PC-9 (cell line): ENCODE results near the gene E2F6. TPM values are rescaled to one million over a fixed set of nuclear protein-coding genes. Genes with fewer than 3 reads are reported as not detected.

Source experiments
- Bru-seq: library from RNA; stranded (reverse); fragments of 400-500 nt; gene quantifications from one replicate; lab custom pipeline; 2021; lab: Mats Ljungman, UMichigan
- BruChase-seq, 2 experiments: library from RNA; stranded (reverse); fragments of 400-500 nt; gene quantifications; one replicate each; lab custom pipeline; 2021; lab: Mats Ljungman, UMichigan
- BruUV-seq: library from RNA; stranded (reverse); fragments of 400-500 nt; replicated peaks from 2 replicates; lab custom pipeline; 2021; lab: Mats Ljungman, UMichigan
- CTCF ChIA-PET: fragments of 300-600 bp; sonication (Branson Sonifier 250); formaldehyde crosslinking; loops from one replicate; lab custom pipeline; 2022; ENCODE audit warnings: antibody characterized with exemption; lab: Charles Lee
- POLR2A ChIA-PET: fragments of 300-600 bp; sonication (Branson Sonifier 250); formaldehyde crosslinking; loops from one replicate; lab custom pipeline; 2022; ENCODE audit warnings: antibody characterized with exemption; ENCODE audit not compliant: unreplicated experiment; lab: Charles Lee
- DNase-seq, 2 experiments: peaks; one replicate each; pipeline versions ENCODE4 v3.0.0 to v3.0.0-alpha.2; 2015 to 2022; ENCODE audit warnings: mixed read lengths in 1 of 2
- H2AFZ ChIP-seq: fragments of 200-600 bp; sonication (generic); 2 replicates; pipeline ENCODE4 v1.8.1; 2017; ENCODE audit warnings: antibody characterized with exemption
- H3F3A ChIP-seq: fragments of 200-600 bp; sonication (generic); 2 replicates; pipeline ENCODE4 v1.8.1; 2017; ENCODE audit warnings: antibody characterized with exemption, mild to moderate bottlenecking, low read depth; ENCODE audit not compliant: insufficient read depth
- H3K27ac ChIP-seq: fragments of 200-600 bp; sonication (generic); 2 replicates; pipeline ENCODE4 v1.6.1; 2016; ENCODE audit warnings: mixed run types
- H3K27me3 ChIP-seq: fragments of 200-600 bp; sonication (generic); 2 replicates; pipeline ENCODE4 v1.6.1; 2016; ENCODE audit warnings: low read depth, mixed run types; ENCODE audit not compliant: insufficient read depth
- H3K36me3 ChIP-seq: fragments of 200-600 bp; sonication (generic); 2 replicates; pipeline ENCODE4 v1.6.1; 2016; ENCODE audit warnings: low read depth, mixed run types
- H3K4me1 ChIP-seq: fragments of 200-600 bp; sonication (generic); replicated peaks from 2 replicates; pipeline ENCODE4 v1.6.1; 2016; ENCODE audit warnings: mixed run types; ENCODE audit not compliant: insufficient read depth
- H3K4me2 ChIP-seq: fragments of 200-600 bp; sonication (generic); 2 replicates; pipeline ENCODE4 v1.6.1; 2017; ENCODE audit warnings: mixed run types
- H3K4me3 ChIP-seq: fragments of 200-600 bp; sonication (generic); 2 replicates; pipeline ENCODE4 v1.6.1; 2016; ENCODE audit warnings: mixed run types
- H3K79me2 ChIP-seq: fragments of 200-600 bp; sonication (generic); 2 replicates; pipeline ENCODE4 v1.6.1; 2017; ENCODE audit warnings: low read depth, mixed run types
- H3K9me2 ChIP-seq: fragments of 200-600 bp; sonication (generic); 2 replicates; pipeline ENCODE4 v1.8.1; 2017; ENCODE audit warnings: mild to moderate bottlenecking; ENCODE audit not compliant: insufficient read depth
- H3K9me3 ChIP-seq: fragments of 200-600 bp; sonication (generic); 2 replicates; pipeline ENCODE4 v1.8.1; 2016; ENCODE audit warnings: low read depth; ENCODE audit not compliant: insufficient read depth
- H4K20me1 ChIP-seq: fragments of 200-600 bp; sonication (generic); 2 replicates; pipeline ENCODE4 v1.8.1; 2017; ENCODE audit not compliant: insufficient read depth
- CTCF ChIP-seq: fragments of 200-600 bp; sonication (generic); conservative IDR thresholded peaks from 2 replicates; pipeline ENCODE4 v1.6.1; 2017; ENCODE audit warnings: mixed run types, antibody characterized with exemption, mild to moderate bottlenecking, moderate library complexity
- EZH2 ChIP-seq: fragments of 200-600 bp; sonication (generic); IDR thresholded peaks from 2 replicates; pipeline ENCODE4 v1.8.0; 2017; ENCODE audit warnings: antibody characterized with exemption, low read depth
- intact Hi-C: fragments of 100-400 bp; cut with micrococcal nuclease; formaldehyde crosslinking; loops from one replicate; pipeline ENCODE4 v1.10.0; 2022; ENCODE audit not compliant: unreplicated experiment
- long read RNA-seq: library from polyadenylated mRNA; stranded (forward); transcript quantifications from one replicate; pipeline ENCODE4 v2.0.0, GENCODE V29; 2022
- total RNA-seq: library from RNA; stranded (reverse); gene quantifications from 2 replicates; pipeline ENCODE4 v1.2.3, GENCODE V29; 2021

Gene E2F6
- total RNA-seq = 13.4 and 15.2 TPM in 2 replicates
- percentile 92 among the genes with signal in this experiment for Bru-seq, nascent RNA
- BruChase-seq, experiment 1, labeled RNA remaining after a 2-hour chase = percentile 86 among the genes with signal in this experiment
- BruChase-seq, experiment 2, labeled RNA remaining after a 6-hour chase = percentile 77 among the genes with signal in this experiment
- long read RNA-seq, transcript E2F6-202 (7 exons, 3,218 nt) = major isoform, 6 of 19 reads
- long read RNA-seq, partial matches to known transcripts = 0 of 19 reads
- long read RNA-seq, other reads (novel, unspliced or antisense) = 4 of 19 reads

GRCh38 chr2:11465485-11466306, at the start of gene E2F6:
E2F6 (minus strand) TSS chr2:11466161; CDS start chr2:11465879, 282 bp downstream.
- ChIA-PET CTCF (interaction anchor here (1.1 to 1.3 kb wide), 2 partner anchors 116 to 119 kb away, joined by 3 to 13 read pairs; no protein-coding TSS in a partner anchor), POLR2A (no interaction called here)
- H3K4me2 ChIP-seq = peak within 1 kb of the TSS; percentile 100
- peaks cover 44% of the 10 kb centered on the region for H4K20me1 ChIP-seq
- TF ChIP-seq EZH2 (no peak), CTCF (no peak)
- no peaks in the 10 kb centered on the region for H3F3A ChIP-seq
- H3K4me3 ChIP-seq = peak within 1 kb of the TSS; percentile 60
- H3K36me3 ChIP-seq = peaks cover 20% of the 10 kb centered on the region
- no peaks in the 10 kb centered on the region for H3K9me2 ChIP-seq
- intact Hi-C loops = no loop called here
- peak within 1 kb of the TSS; percentile 69 for H3K27ac ChIP-seq
- BruUV-seq = no TSS peak
- peak; percentile 80 to 94 for DNase-seq
- no peaks in the 10 kb centered on the region for H3K27me3 ChIP-seq
- peaks cover 50% of the 10 kb centered on the region for H3K79me2 ChIP-seq
- H3K4me1 ChIP-seq = peaks cover 23% of the 10 kb centered on the region
- H3K9me3 ChIP-seq = no peaks in the 10 kb centered on the region
- peak within 1 kb of the TSS; percentile 88 for H2AFZ ChIP-seq

GRCh38 chr2:11515490-11515981, 49.6 kb upstream of the E2F6 start:
- no peak for DNase-seq
- Histone ChIP-seq H3K4me3 (no peak overlapping the region), H3F3A (no peaks in the 10 kb centered on the region), H3K9me3 (no peaks in the 10 kb centered on the region), H3K27ac (no peak overlapping the region), H3K9me2 (no peaks in the 10 kb centered on the region), H3K27me3 (peaks cover 74% of the 10 kb centered on the region), H4K20me1 (no peaks in the 10 kb centered on the region), H3K36me3 (no peaks in the 10 kb centered on the region), H3K79me2 (no peaks in the 10 kb centered on the region), H2AFZ (no peak overlapping the region), H3K4me2 (no peak overlapping the region), H3K4me1 (no peaks in the 10 kb centered on the region)
- TF ChIP-seq CTCF = no peak
- TF ChIP-seq EZH2 = no peak
- intact Hi-C loops = no loop called here
- BruUV-seq = no TSS peak
- ChIA-PET CTCF (no interaction called here), POLR2A (no interaction called here)

GRCh38 chr2:11514904-11515303, 48.9 kb upstream of the E2F6 start:
- intact Hi-C loops = no loop called here
- no peak for DNase-seq
- no peak overlapping the region for H2AFZ ChIP-seq
- no peaks in the 10 kb centered on the region for H3K4me1 ChIP-seq
- H3K4me3 ChIP-seq = no peak overlapping the region
- H4K20me1 ChIP-seq = no peaks in the 10 kb centered on the region
- H3K79me2 ChIP-seq = no peaks in the 10 kb centered on the region
- no peaks in the 10 kb centered on the region for H3K9me3 ChIP-seq
- H3F3A ChIP-seq = no peaks in the 10 kb centered on the region
- peaks cover 79% of the 10 kb centered on the region for H3K27me3 ChIP-seq
- no TSS peak for BruUV-seq
- POLR2A ChIA-PET = no interaction called here
- H3K36me3 ChIP-seq = no peaks in the 10 kb centered on the region
- no peak overlapping the region for H3K4me2 ChIP-seq
- no peak overlapping the region for H3K27ac ChIP-seq
- no peak for TF ChIP-seq CTCF
- no peak for TF ChIP-seq EZH2
- CTCF ChIA-PET = no interaction called here
- no peaks in the 10 kb centered on the region for H3K9me2 ChIP-seq
